ENCODE measurements around the gene MYEOV. TPM values are rescaled to one million over a fixed set of nuclear protein-coding genes. Genes with fewer than 3 reads are reported as not detected.
A peak's percentile ranks its signal among the peaks of the same experiment; 100 is the strongest.

MYEOV gene
- total and polyA plus RNA-seq, 9 of the 15 experiments (the other 6 are each of a cell fraction or from before 2014, with no cell fraction given), result 10.2 to 133 (median 32.2) TPM

GRCh38 chr11:69301455-69302401 is 7.8 kb downstream of the MYEOV start (continued):
- no peak for TF ChIP-seq U2AF2 (optimal IDR thresholded peaks at IDR 0.05; ENCODE audit: low read depth, low read length)
- TF ChIP-seq ZNF785 (CRISPR knock-in tag; IDR thresholded peaks at IDR 0.05), result no peak
- 0 out of 2 replicates have a peak, but pooled peaks have one; percentile 13 for TF ChIP-seq GATAD2A (IDR thresholded peaks at IDR 0.05)
- no peak for TF ChIP-seq ELK3 (CRISPR knock-in tag; IDR thresholded peaks at IDR 0.05)
- TF ChIP-seq LCOR (CRISPR knock-in tag; IDR thresholded peaks at IDR 0.05), result no peak
- TF ChIP-seq ZMIZ1 (IDR thresholded peaks at IDR 0.05; ENCODE audit: low read depth in 2 of 2, low read length in 2 of 2), result no peak
- no peak for TF ChIP-seq TCF7 (IDR thresholded peaks at IDR 0.05; ENCODE audit: borderline replicate concordance)
- TF ChIP-seq DPF2 (IDR thresholded peaks at IDR 0.05), result peak; percentile 85
- TF ChIP-seq RERE (CRISPR knock-in tag; IDR thresholded peaks at IDR 0.05; ENCODE audit: borderline replicate concordance), result no peak
- TF ChIP-seq ZNF639 (CRISPR knock-in tag; conservative IDR thresholded peaks at IDR 0.05 in 1 of 2, IDR thresholded peaks at IDR 0.05 in 1 of 2), result no peak
- 0 out of 4 replicates have a peak, but pooled peaks of 1 of the 2 experiments have one; percentile 24 for TF ChIP-seq MNT (conservative IDR thresholded peaks at IDR 0.05)

Measured in K562 (cell line).